Measurements from ENCODE around the gene HES4.

DNA sequence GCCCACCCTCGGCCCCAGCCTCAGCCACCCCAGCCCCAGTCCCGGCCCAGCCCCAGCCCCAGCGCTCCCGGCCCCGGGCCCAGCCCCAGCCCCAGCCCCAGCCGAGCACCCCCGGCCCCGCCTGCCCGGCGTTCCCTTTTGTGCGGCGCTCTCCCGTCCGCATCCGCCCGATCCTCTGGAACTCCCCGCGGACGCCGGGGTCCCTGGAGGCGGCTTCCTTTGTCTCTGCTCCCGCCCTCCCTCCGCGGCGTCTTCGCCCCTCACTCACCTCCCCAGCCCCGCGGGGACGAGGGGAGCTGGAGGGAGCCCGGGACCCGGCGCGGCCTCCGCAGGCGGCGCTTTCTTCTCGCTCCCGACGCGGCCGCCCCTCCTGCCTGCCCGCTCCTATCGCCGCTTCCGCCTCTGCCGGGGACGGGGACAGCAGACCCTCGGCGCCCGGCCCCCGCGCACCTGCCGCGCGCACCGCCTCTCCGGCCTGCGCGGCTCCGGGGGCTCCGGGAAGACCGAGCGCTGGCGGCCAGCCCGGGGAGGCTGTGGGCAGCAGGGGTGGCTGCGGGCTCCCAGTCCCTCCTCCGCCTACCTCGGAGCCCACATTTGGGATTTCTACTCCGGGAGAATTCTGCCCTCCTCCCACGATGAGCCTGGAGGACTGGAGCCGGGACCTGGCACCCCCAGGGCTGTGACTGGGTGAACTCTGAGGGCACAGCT is 34.0 kb upstream of the HES4 start:
- TF ChIP-seq, protein P1, sequence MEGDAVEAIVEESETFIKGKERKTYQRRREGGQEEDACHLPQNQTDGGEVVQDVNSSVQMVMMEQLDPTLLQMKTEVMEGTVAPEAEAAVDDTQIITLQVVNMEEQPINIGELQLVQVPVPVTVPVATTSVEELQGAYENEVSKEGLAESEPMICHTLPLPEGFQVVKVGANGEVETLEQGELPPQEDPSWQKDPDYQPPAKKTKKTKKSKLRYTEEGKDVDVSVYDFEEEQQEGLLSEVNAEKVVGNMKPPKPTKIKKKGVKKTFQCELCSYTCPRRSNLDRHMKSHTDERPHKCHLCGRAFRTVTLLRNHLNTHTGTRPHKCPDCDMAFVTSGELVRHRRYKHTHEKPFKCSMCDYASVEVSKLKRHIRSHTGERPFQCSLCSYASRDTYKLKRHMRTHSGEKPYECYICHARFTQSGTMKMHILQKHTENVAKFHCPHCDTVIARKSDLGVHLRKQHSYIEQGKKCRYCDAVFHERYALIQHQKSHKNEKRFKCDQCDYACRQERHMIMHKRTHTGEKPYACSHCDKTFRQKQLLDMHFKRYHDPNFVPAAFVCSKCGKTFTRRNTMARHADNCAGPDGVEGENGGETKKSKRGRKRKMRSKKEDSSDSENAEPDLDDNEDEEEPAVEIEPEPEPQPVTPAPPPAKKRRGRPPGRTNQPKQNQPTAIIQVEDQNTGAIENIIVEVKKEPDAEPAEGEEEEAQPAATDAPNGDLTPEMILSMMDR (IDR thresholded peaks at IDR 0.05; ENCODE audit: extremely low read depth in 1 of 2, insufficient read depth in 1 of 2, low read depth in 1 of 2, low read length in 2 of 2) = no peak
- TF ChIP-seq POLR2AphosphoS5 (IDR thresholded peaks at IDR 0.05; ENCODE audit: insufficient read depth, low read depth, low read length) (no peak), POLR2A (IDR thresholded peaks at IDR 0.05; ENCODE audit: low read depth, low read length) (no peak), EZH2 (IDR thresholded peaks at IDR 0.05; ENCODE audit: borderline replicate concordance, low read depth, low read length, severe bottlenecking) (no peak), JUN (IDR thresholded peaks at IDR 0.05; ENCODE audit: borderline replicate concordance, insufficient read depth, insufficient read length, low read depth) (no peak), FOS (IDR thresholded peaks at IDR 0.05; ENCODE audit: borderline replicate concordance, insufficient read depth, low read length) (no peak)
- TF ChIP-seq, protein P2, sequence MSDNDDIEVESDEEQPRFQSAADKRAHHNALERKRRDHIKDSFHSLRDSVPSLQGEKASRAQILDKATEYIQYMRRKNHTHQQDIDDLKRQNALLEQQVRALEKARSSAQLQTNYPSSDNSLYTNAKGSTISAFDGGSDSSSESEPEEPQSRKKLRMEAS (IDR thresholded peaks at IDR 0.05; ENCODE audit: insufficient read depth, insufficient read length) = no peak
